HG02571 (cell line): Measurements from ENCODE around the gene SPATA31C2.
"Not testable (repeated sequence)": the region's sequence is repeated elsewhere in the genome, so short reads cannot be mapped to it uniquely, and the experiment has no call there.

ENCODE experiments used
- ATAC-seq: cut with Tn5 transposase; IDR thresholded peaks from one replicate; pipeline ENCODE4 v1.9.1; 2021; ENCODE audit warnings: mild to moderate bottlenecking, moderate library complexity; ENCODE audit not compliant: unreplicated experiment

SPATA31C2 gene

GRCh38 chr9:88127700-88128300 lies 10.5 kb downstream of the SPATA31C2 start:
- ATAC-seq: not testable (repeated sequence)

DNA sequence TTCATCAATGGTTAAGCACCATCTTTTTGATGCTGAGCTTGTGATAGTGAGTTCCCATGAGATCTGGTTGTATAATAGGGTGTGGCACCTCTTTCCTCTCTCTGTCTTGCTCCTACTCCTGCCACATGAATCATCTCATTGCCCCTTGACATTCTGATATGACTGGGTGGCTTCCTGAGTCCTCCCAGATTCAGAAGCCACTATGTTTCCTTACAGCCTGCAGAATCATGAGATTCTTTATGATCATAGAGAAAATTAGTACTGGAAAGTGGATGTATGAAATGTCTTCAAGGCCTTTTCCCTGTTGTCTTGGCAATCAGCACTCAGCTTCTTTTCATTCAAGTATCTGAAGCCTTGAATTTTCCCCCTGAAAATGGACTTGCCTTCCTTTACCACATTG lies 14.9 kb downstream of the SPATA31C2 start:
- ATAC-seq: not testable (repeated sequence)

GRCh38 chr9:88118121-88118520 lies 20.2 kb downstream of the SPATA31C2 start:
- not testable (repeated sequence) for ATAC-seq

GRCh38 chr9:88114968-88115612 lies 23.2 kb downstream of the SPATA31C2 start:
- ATAC-seq: not testable (repeated sequence)

DNA sequence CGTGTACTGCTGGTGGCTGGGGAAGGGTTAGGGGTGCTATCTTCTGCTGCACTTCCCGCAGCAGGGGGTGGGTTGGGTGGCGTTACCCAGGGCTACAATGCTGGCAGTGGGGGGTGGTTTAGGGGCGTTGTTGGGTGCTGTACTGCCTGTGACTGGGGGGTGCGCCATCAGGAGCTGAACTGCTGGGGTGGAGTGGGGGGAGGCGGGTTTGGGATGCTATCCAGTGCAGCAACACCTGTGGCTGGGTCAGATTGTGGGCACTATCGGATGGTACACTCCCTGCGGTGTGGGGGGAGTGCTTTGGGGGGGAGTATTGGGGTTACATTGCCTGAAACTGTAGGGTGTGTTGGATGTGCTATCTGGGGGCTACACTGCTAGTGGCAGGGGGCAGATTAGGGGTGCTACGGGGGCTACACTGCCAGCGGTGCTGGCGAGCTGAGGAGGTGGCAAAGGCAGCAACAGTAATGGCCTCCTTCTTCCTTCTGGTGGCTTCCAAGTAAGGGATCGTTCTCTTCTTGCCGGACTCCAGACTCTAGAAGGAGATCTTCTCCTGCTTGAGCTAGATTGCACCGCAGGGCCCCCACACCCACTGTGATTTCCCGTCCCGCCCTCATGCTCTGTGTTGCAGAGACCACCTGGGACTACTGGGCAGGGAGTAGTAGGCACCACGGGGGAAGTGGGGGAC lies 23.9 kb downstream of the SPATA31C2 start:
- not testable (repeated sequence) for ATAC-seq

GRCh38 chr9:88113156-88114130 lies 24.8 kb downstream of the SPATA31C2 start:
- ATAC-seq: not testable (repeated sequence)

DNA sequence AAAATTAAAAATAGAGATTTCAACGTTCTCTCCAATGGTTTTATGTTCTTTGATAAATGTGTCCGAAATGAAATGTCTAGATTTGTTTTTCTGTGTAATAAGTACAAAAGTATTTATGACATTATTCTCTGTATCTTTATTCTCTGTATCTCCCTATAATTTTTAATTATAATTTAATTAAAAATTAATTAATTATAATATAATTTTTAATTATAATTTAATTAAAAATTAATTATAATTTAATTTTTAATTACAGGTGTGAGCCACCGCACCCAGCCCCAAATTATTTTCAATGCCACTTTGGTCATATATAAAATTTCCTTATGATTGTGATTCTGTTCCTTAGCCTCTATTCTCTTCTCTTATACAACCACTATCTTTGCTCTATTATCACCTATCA lies 28.2 kb downstream of the SPATA31C2 start:
- ATAC-seq: no peak

- ATAC-seq: no peak
Measured at GRCh38 chr9:88108779-88109178, 29.5 kb downstream of the SPATA31C2 start.

GRCh38 chr9:88106492-88106891 lies 31.8 kb downstream of the SPATA31C2 start:
- no peak for ATAC-seq

GRCh38 chr9:88092797-88093331 lies 45.4 kb downstream of the SPATA31C2 start:
- ATAC-seq: no peak

- no peak for ATAC-seq
Measured at GRCh38 chr9:88090151-88090581, 48.1 kb downstream of the SPATA31C2 start.

DNA sequence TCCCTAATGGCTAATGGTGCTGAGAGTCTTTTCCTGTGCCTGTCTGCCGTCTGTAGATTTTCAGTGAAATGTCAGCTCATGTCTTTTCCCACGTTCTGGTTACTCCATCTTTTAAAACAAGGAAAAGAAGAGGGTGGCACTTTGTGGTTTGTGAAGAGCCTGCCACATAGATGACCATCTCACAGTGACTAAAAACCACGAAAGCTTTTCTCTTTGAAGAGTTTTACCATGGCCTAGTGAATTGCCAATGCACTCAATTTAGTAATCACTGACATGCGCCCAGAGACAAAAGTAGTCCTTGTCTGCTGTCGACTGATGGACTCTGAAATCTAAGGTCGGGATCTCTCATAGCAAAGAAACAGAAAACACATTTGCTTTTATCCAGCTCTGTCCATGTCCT lies 50.4 kb downstream of the SPATA31C2 start:
- ATAC-seq: no peak

DNA sequence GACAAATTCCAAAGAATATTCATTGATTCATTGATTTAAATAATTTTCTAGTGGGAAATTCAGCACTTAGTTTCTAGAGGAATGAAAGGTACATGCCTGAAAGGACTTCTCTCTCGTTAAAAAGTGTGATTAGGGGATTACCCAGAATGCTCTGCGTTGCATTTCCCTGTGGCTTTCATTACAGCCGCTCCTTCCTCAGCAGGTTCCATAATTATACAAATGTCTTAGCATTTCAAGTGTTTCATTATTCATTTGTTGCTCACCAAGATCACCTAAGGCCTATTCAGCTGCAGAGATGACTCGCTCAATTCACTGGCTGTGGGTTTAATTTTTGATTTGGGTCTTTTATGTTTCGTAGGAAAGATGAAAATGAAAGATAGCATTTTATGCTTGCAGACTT lies 52.8 kb downstream of the SPATA31C2 start:
- no peak for ATAC-seq

DNA sequence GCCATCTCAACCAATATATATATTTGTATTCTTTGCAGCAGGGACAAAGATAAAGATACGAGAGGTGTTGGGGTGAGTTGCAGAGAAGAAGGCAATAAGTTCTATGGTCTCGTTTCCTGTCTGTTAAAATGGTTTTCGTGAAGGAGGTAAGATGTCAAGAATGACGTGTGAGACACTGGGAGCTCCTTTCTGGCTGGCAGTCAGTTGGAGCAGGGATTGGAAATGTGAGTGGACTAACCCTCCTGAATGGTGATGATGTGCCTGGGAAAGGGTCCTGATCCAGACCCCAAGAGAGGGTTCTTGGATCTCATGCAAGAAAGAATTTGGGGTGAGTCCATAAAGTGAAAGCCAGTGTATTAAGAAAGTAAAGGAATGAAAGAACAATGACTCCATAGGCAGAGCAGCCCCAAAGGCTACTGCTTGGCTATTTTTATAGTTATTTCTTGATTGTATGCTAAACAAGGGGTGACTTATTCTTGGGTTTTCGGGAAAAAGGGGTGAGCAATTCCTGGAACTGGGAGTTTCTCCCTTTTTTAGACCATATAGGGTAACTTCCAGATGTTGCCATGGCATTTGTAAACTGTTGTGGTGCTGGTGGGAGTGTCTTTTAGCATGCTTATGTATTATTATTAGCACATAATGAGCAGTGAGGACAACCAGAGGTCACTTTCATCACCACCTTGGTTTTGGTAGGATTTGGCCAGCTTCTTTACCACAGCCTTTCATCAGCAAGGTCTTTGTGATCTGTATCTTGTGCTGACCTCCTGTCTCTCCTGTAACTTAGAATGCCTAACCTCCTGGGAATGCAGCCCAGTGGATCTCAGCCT lies 53.7 kb downstream of the SPATA31C2 start:
- no peak for ATAC-seq
